WTC11 (cell line): ENCODE measurements around the gene CACNA2D3. TPM values are rescaled to one million over a fixed set of nuclear protein-coding genes. Genes with fewer than 3 reads are reported as not detected.

Experiments
- ATAC-seq: fragments of 200-7000 bp; cut with Tn5 transposase; 2 replicates; pipeline ENCODE4 v1.10.0; 2021; ENCODE audit warnings: mild to moderate bottlenecking, moderate library complexity
- CTCF ChIA-PET: fragments of 300-600 bp; sonication (Branson Sonifier 250); formaldehyde crosslinking; loops from one replicate; lab custom pipeline; 2021; ENCODE audit warnings: antibody characterized with exemption; lab: Charles Lee
- POLR2A ChIA-PET: fragments of 350-600 bp; sonication (Branson Sonifier 250); formaldehyde crosslinking; loops from one replicate; lab custom pipeline; 2021; ENCODE audit warnings: antibody characterized with exemption; lab: Charles Lee
- DNase-seq: peaks from one replicate; pipeline ENCODE4 v3.0.0; 2021; ENCODE audit warnings: low spot score
- H3K27ac Mint-ChIP-seq: 2 replicates; pipeline ENCODE4 v1.8.0; 2021; ENCODE audit warnings: mixed read lengths
- H3K27me3 Mint-ChIP-seq: 2 replicates; pipeline ENCODE4 v1.8.0; 2021; ENCODE audit warnings: low read depth, mild to moderate bottlenecking, moderate library complexity, mixed read lengths
- H3K36me3 Mint-ChIP-seq: 2 replicates; pipeline ENCODE4 v1.8.0; 2021; ENCODE audit warnings: mixed read lengths
- H3K4me1 Mint-ChIP-seq: 2 replicates; pipeline ENCODE4 v1.8.0; 2022; ENCODE audit warnings: mixed read lengths
- H3K4me3 Mint-ChIP-seq: 2 replicates; pipeline ENCODE4 v1.8.0; 2021; ENCODE audit warnings: mild to moderate bottlenecking, moderate library complexity, mixed read lengths
- H3K9me3 Mint-ChIP-seq: 2 replicates; pipeline ENCODE4 v1.8.0; 2021; ENCODE audit warnings: mixed read lengths
- FOXP1 ChIP-seq: sonication (generic); formaldehyde crosslinking; IDR thresholded peaks from 2 replicates; pipeline ENCODE4 v1.8.0; 2022; ENCODE audit warnings: missing genetic modification reagents, mild to moderate bottlenecking, moderate library complexity, borderline replicate concordance
- KAT7 ChIP-seq: sonication (generic); formaldehyde crosslinking; IDR thresholded peaks from 2 replicates; pipeline ENCODE4 v1.8.1; 2023; ENCODE audit warnings: missing genetic modification reagents, mild to moderate bottlenecking, borderline replicate concordance
- MYBL2 ChIP-seq: sonication (generic); formaldehyde crosslinking; IDR thresholded peaks from 2 replicates; pipeline ENCODE4 v1.8.1; 2023; ENCODE audit warnings: mild to moderate bottlenecking, moderate library complexity, missing genetic modification reagents
- NFATC4 ChIP-seq: fragments of 250-450 bp; sonication (Bioruptor Pico); IDR thresholded peaks from 2 replicates; pipeline ENCODE4 v1.9.0; 2021; ENCODE audit warnings: mild to moderate bottlenecking
- NR2C2 ChIP-seq: sonication (generic); formaldehyde crosslinking; IDR thresholded peaks from 2 replicates; pipeline ENCODE4 v1.8.0; 2022; ENCODE audit warnings: mild to moderate bottlenecking, missing genetic modification reagents
- SMAD3 ChIP-seq: sonication (generic); formaldehyde crosslinking; IDR thresholded peaks from 2 replicates; pipeline ENCODE4 v1.8.0; 2022; ENCODE audit warnings: missing genetic modification reagents, mild to moderate bottlenecking, borderline replicate concordance
- SMAD4 ChIP-seq: sonication (generic); formaldehyde crosslinking; IDR thresholded peaks from 2 replicates; pipeline ENCODE4 v1.8.0; 2022; ENCODE audit warnings: mild to moderate bottlenecking, missing genetic modification reagents
- TP53 ChIP-seq: sonication (generic); formaldehyde crosslinking; IDR thresholded peaks from 2 replicates; pipeline ENCODE4 v1.8.1; 2023; ENCODE audit warnings: mild to moderate bottlenecking, missing genetic modification reagents
- ZNF138 ChIP-seq: sonication (generic); formaldehyde crosslinking; conservative IDR thresholded peaks from 2 replicates; pipeline ENCODE4 v1.8.1; 2022; ENCODE audit warnings: mild to moderate bottlenecking, moderate library complexity, missing genetic modification reagents
- ZNF232 ChIP-seq: sonication (generic); formaldehyde crosslinking; IDR thresholded peaks from 2 replicates; pipeline ENCODE4 v1.8.0; 2022; ENCODE audit warnings: mild to moderate bottlenecking, missing genetic modification reagents
- ZNF263 ChIP-seq: sonication (generic); formaldehyde crosslinking; IDR thresholded peaks from 2 replicates; pipeline ENCODE4 v1.8.1; 2022; ENCODE audit warnings: low read depth, mild to moderate bottlenecking, moderate library complexity, missing genetic modification reagents
- ZNF671 ChIP-seq: fragments of 250-450 bp; sonication (Bioruptor Pico); IDR thresholded peaks from 2 replicates; pipeline ENCODE4 v1.8.0; 2021; ENCODE audit warnings: mild to moderate bottlenecking
- total RNA-seq: library from RNA; stranded (reverse); gene quantifications from 3 replicates; pipeline ENCODE4 v1.2.3, GENCODE V29; 2021
- TF ChIP-seq, protein P1 (sequence below): sonication (generic); formaldehyde crosslinking; IDR thresholded peaks from 2 replicates; pipeline ENCODE4 v1.8.0; 2023; ENCODE audit warnings: missing genetic modification reagents, mild to moderate bottlenecking, borderline replicate concordance
- TF ChIP-seq, protein P2 (sequence below): sonication (generic); formaldehyde crosslinking; IDR thresholded peaks from 2 replicates; pipeline ENCODE4 v1.8.1; 2022; ENCODE audit warnings: low read depth, missing genetic modification reagents, borderline replicate concordance
- TF ChIP-seq, protein P3 (sequence below): sonication (generic); formaldehyde crosslinking; IDR thresholded peaks from 2 replicates; pipeline ENCODE4 v1.8.0; 2022; ENCODE audit warnings: mild to moderate bottlenecking, missing genetic modification reagents
- TF ChIP-seq, protein P4 (sequence below): sonication (generic); formaldehyde crosslinking; IDR thresholded peaks from 2 replicates; pipeline ENCODE4 v1.8.1; 2022; ENCODE audit warnings: mild to moderate bottlenecking, moderate library complexity, missing genetic modification reagents
- TF ChIP-seq, protein P5 (sequence below): fragments of 250-450 bp; sonication (Bioruptor Pico); IDR thresholded peaks from 2 replicates; pipeline ENCODE4 v2.1.2; 2022; ENCODE audit warnings: mild to moderate bottlenecking, moderate library complexity
- TF ChIP-seq, protein P6 (sequence below): sonication (generic); formaldehyde crosslinking; IDR thresholded peaks from 2 replicates; pipeline ENCODE4 v1.8.1; 2023; ENCODE audit warnings: mild to moderate bottlenecking, moderate library complexity, missing genetic modification reagents
- TF ChIP-seq, protein P7 (sequence below): sonication (generic); formaldehyde crosslinking; IDR thresholded peaks from 2 replicates; pipeline ENCODE4 v1.8.0; 2022; ENCODE audit warnings: mild to moderate bottlenecking, missing genetic modification reagents
- TF ChIP-seq, protein P8 (sequence below): sonication (generic); formaldehyde crosslinking; IDR thresholded peaks from 2 replicates; pipeline ENCODE4 v1.8.1; 2023; ENCODE audit warnings: mild to moderate bottlenecking, missing genetic modification reagents
- TF ChIP-seq, protein P9 (sequence below): sonication (generic); formaldehyde crosslinking; IDR thresholded peaks from 2 replicates; pipeline ENCODE4 v1.8.1; 2023; ENCODE audit warnings: mild to moderate bottlenecking, missing genetic modification reagents, moderate library complexity

Gene CACNA2D3
- total RNA-seq, 1 experiment from 2014 or later, result 5.0 TPM

DNA sequence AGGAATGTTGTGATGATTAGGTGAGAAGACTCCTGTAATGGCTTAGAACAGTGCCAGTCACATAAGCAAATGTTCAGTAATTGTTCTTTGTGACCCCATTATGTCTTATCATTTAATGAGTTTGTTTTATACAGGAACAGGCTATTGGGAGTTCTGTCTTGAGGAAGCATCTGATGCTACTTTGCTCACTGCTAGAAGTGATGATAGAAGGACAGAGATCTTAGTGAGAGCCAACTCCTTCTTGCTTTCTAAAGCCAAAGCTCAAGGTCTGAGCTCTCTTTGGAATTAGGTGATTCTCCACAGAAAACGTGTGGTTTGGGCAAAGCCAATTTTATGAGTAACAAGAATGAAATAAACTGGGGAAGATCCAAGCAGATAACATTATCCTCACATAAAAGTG is 590.7 kb downstream of the CACNA2D3 start (continued):
- TF ChIP-seq NFATC4 (CRISPR knock-in tag) (no peak), TP53 (CRISPR knock-in tag) (no peak), ZNF232 (CRISPR knock-in tag) (no peak)
- TF ChIP-seq, protein P1, sequence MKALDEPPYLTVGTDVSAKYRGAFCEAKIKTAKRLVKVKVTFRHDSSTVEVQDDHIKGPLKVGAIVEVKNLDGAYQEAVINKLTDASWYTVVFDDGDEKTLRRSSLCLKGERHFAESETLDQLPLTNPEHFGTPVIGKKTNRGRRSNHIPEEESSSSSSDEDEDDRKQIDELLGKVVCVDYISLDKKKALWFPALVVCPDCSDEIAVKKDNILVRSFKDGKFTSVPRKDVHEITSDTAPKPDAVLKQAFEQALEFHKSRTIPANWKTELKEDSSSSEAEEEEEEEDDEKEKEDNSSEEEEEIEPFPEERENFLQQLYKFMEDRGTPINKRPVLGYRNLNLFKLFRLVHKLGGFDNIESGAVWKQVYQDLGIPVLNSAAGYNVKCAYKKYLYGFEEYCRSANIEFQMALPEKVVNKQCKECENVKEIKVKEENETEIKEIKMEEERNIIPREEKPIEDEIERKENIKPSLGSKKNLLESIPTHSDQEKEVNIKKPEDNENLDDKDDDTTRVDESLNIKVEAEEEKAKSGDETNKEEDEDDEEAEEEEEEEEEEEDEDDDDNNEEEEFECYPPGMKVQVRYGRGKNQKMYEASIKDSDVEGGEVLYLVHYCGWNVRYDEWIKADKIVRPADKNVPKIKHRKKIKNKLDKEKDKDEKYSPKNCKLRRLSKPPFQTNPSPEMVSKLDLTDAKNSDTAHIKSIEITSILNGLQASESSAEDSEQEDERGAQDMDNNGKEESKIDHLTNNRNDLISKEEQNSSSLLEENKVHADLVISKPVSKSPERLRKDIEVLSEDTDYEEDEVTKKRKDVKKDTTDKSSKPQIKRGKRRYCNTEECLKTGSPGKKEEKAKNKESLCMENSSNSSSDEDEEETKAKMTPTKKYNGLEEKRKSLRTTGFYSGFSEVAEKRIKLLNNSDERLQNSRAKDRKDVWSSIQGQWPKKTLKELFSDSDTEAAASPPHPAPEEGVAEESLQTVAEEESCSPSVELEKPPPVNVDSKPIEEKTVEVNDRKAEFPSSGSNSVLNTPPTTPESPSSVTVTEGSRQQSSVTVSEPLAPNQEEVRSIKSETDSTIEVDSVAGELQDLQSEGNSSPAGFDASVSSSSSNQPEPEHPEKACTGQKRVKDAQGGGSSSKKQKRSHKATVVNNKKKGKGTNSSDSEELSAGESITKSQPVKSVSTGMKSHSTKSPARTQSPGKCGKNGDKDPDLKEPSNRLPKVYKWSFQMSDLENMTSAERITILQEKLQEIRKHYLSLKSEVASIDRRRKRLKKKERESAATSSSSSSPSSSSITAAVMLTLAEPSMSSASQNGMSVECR (CRISPR knock-in tag), result no peak

DNA sequence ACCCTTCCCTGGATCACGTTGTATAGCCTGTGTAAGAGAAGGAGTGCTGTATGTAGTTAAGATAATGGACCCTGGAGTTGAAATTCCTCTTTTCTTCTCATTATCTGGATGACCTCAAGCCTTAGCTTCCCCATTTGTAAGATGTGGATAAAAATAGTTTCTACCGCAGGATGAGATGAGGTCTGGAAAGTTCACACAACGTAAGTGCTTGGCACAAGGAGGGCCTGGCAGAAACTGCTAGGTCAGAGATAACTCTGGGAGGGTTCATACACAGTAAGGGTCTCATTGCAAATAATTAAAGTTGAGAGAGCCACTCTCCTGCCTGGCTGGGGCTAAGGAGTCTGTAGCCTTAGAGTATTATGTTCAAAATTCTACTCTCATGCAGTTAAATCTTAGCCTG is 591.1 kb downstream of the CACNA2D3 start:
- no peaks in the 10 kb centered on the region for H3K27me3 Mint-ChIP-seq
- peaks cover 30% of the 10 kb centered on the region for H3K4me1 Mint-ChIP-seq
- ATAC-seq (no peak), DNase-seq (no peak)
- H3K27ac Mint-ChIP-seq, result no peak overlapping the region
- peaks cover 17% of the 10 kb centered on the region for H3K9me3 Mint-ChIP-seq
- CTCF ChIA-PET, result no interaction called here
- peaks cover 6% of the 10 kb centered on the region for H3K36me3 Mint-ChIP-seq
- H3K4me3 Mint-ChIP-seq, result no peak overlapping the region
- POLR2A ChIA-PET, result no interaction called here
- no peak for TF ChIP-seq NR2C2 (CRISPR knock-in tag)
- TF ChIP-seq, protein P2, sequence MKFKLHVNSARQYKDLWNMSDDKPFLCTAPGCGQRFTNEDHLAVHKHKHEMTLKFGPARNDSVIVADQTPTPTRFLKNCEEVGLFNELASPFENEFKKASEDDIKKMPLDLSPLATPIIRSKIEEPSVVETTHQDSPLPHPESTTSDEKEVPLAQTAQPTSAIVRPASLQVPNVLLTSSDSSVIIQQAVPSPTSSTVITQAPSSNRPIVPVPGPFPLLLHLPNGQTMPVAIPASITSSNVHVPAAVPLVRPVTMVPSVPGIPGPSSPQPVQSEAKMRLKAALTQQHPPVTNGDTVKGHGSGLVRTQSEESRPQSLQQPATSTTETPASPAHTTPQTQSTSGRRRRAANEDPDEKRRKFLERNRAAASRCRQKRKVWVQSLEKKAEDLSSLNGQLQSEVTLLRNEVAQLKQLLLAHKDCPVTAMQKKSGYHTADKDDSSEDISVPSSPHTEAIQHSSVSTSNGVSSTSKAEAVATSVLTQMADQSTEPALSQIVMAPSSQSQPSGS (CRISPR knock-in tag), result no peak
- TF ChIP-seq, protein P3, sequence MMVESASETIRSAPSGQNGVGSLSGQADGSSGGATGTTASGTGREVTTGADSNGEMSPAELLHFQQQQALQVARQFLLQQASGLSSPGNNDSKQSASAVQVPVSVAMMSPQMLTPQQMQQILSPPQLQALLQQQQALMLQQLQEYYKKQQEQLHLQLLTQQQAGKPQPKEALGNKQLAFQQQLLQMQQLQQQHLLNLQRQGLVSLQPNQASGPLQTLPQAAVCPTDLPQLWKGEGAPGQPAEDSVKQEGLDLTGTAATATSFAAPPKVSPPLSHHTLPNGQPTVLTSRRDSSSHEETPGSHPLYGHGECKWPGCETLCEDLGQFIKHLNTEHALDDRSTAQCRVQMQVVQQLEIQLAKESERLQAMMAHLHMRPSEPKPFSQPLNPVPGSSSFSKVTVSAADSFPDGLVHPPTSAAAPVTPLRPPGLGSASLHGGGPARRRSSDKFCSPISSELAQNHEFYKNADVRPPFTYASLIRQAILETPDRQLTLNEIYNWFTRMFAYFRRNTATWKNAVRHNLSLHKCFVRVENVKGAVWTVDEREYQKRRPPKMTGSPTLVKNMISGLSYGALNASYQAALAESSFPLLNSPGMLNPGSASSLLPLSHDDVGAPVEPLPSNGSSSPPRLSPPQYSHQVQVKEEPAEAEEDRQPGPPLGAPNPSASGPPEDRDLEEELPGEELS (CRISPR knock-in tag), result no peak
- no peak for TF ChIP-seq MYBL2
- no peak for TF ChIP-seq SMAD3 (CRISPR knock-in tag)
- no peak for TF ChIP-seq ZNF263 (CRISPR knock-in tag)
- TF ChIP-seq, protein P4, sequence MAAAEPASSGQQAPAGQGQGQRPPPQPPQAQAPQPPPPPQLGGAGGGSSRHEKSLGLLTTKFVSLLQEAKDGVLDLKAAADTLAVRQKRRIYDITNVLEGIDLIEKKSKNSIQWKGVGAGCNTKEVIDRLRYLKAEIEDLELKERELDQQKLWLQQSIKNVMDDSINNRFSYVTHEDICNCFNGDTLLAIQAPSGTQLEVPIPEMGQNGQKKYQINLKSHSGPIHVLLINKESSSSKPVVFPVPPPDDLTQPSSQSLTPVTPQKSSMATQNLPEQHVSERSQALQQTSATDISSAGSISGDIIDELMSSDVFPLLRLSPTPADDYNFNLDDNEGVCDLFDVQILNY (CRISPR knock-in tag), result no peak
- no peak for TF ChIP-seq SMAD4 (CRISPR knock-in tag)
- no peak for TF ChIP-seq FOXP1
- TF ChIP-seq, protein P5, sequence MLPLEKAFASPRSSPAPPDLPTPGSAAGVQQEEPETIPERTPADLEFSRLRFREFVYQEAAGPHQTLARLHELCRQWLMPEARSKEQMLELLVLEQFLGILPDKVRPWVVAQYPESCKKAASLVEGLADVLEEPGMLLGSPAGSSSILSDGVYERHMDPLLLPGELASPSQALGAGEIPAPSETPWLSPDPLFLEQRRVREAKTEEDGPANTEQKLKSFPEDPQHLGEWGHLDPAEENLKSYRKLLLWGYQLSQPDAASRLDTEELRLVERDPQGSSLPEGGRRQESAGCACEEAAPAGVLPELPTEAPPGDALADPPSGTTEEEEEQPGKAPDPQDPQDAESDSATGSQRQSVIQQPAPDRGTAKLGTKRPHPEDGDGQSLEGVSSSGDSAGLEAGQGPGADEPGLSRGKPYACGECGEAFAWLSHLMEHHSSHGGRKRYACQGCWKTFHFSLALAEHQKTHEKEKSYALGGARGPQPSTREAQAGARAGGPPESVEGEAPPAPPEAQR (CRISPR knock-in tag), result no peak
- TF ChIP-seq, protein P6, sequence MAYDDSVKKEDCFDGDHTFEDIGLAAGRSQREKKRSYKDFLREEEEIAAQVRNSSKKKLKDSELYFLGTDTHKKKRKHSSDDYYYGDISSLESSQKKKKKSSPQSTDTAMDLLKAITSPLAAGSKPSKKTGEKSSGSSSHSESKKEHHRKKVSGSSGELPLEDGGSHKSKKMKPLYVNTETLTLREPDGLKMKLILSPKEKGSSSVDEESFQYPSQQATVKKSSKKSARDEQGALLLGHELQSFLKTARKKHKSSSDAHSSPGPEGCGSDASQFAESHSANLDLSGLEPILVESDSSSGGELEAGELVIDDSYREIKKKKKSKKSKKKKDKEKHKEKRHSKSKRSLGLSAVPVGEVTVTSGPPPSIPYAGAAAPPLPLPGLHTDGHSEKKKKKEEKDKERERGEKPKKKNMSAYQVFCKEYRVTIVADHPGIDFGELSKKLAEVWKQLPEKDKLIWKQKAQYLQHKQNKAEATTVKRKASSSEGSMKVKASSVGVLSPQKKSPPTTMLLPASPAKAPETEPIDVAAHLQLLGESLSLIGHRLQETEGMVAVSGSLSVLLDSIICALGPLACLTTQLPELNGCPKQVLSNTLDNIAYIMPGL (CRISPR knock-in tag), result no peak
- no peak for TF ChIP-seq KAT7 (CRISPR knock-in tag)
- no peak for TF ChIP-seq ZNF671 (CRISPR knock-in tag)
- TF ChIP-seq, protein P7, sequence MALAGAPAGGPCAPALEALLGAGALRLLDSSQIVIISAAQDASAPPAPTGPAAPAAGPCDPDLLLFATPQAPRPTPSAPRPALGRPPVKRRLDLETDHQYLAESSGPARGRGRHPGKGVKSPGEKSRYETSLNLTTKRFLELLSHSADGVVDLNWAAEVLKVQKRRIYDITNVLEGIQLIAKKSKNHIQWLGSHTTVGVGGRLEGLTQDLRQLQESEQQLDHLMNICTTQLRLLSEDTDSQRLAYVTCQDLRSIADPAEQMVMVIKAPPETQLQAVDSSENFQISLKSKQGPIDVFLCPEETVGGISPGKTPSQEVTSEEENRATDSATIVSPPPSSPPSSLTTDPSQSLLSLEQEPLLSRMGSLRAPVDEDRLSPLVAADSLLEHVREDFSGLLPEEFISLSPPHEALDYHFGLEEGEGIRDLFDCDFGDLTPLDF (CRISPR knock-in tag), result no peak
- TF ChIP-seq, protein P8, sequence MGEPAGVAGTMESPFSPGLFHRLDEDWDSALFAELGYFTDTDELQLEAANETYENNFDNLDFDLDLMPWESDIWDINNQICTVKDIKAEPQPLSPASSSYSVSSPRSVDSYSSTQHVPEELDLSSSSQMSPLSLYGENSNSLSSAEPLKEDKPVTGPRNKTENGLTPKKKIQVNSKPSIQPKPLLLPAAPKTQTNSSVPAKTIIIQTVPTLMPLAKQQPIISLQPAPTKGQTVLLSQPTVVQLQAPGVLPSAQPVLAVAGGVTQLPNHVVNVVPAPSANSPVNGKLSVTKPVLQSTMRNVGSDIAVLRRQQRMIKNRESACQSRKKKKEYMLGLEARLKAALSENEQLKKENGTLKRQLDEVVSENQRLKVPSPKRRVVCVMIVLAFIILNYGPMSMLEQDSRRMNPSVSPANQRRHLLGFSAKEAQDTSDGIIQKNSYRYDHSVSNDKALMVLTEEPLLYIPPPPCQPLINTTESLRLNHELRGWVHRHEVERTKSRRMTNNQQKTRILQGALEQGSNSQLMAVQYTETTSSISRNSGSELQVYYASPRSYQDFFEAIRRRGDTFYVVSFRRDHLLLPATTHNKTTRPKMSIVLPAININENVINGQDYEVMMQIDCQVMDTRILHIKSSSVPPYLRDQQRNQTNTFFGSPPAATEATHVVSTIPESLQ, result no peak
- TF ChIP-seq, protein P9, sequence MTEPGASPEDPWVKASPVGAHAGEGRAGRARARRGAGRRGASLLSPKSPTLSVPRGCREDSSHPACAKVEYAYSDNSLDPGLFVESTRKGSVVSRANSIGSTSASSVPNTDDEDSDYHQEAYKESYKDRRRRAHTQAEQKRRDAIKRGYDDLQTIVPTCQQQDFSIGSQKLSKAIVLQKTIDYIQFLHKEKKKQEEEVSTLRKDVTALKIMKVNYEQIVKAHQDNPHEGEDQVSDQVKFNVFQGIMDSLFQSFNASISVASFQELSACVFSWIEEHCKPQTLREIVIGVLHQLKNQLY (CRISPR knock-in tag), result no peak
- no peak for TF ChIP-seq ZNF138
